Nephron (organoid): Measurements from ENCODE around the gene BRAF.
"Not testable (repeated sequence)": the region's sequence is repeated elsewhere in the genome, so short reads cannot be mapped to it uniquely, and the experiment has no call there.

Experiments used
- H3K27ac Mint-ChIP-seq, 3 experiments: 2 replicates each; pipeline ENCODE4 v1.8.0; 2020; ENCODE audit warnings: mixed read lengths in 3 of 3, mild to moderate bottlenecking in 2 of 3, moderate library complexity in 1 of 3
- H3K27me3 Mint-ChIP-seq: 2 replicates; pipeline ENCODE4 v1.8.0; 2021; ENCODE audit warnings: low read depth, mild to moderate bottlenecking, moderate library complexity, mixed read lengths
- H3K36me3 Mint-ChIP-seq: 2 replicates; pipeline ENCODE4 v1.8.0; 2020; ENCODE audit warnings: low read depth, mixed read lengths
- H3K4me1 Mint-ChIP-seq: 2 replicates; pipeline ENCODE4 v1.8.0; 2020; ENCODE audit warnings: mixed read lengths
- H3K4me3 Mint-ChIP-seq, 3 experiments: 2 replicates each; pipeline ENCODE4 v1.8.0; 2020; ENCODE audit warnings: mild to moderate bottlenecking in 3 of 3, mixed read lengths in 3 of 3, moderate library complexity in 2 of 3
- H3K9me3 Mint-ChIP-seq: 2 replicates; pipeline ENCODE4 v1.8.0; 2020; ENCODE audit warnings: mixed read lengths
- CTCF ChIP-seq, 3 experiments: fragments of 200-600 bp; sonication (generic); IDR thresholded peaks; one replicate each; pipeline ENCODE4 v1.5.0; 2021; ENCODE audit warnings: antibody characterized with exemption in 3 of 3; ENCODE audit not compliant: unreplicated experiment in 3 of 3

BRAF gene

GRCh38 chr7:140961117-140961516 is 36.4 kb upstream of the BRAF start:
- H3K36me3 Mint-ChIP-seq: no peaks in the 10 kb centered on the region
- H3K27ac Mint-ChIP-seq: no peak overlapping the region
- no peak overlapping the region for H3K4me3 Mint-ChIP-seq
- peaks cover 9% of the 10 kb centered on the region for H3K9me3 Mint-ChIP-seq
- TF ChIP-seq CTCF (IDR thresholded peaks at IDR 0.05; ENCODE audit: unreplicated experiment in 3 of 3): no peak
- no peaks in the 10 kb centered on the region for H3K4me1 Mint-ChIP-seq
- H3K27me3 Mint-ChIP-seq: no peaks in the 10 kb centered on the region

- not testable (repeated sequence) for H3K27me3 Mint-ChIP-seq, H3K36me3 Mint-ChIP-seq, H3K4me1 Mint-ChIP-seq, H3K4me3 Mint-ChIP-seq, H3K27ac Mint-ChIP-seq
- peaks cover 14% of the 10 kb centered on the region for H3K9me3 Mint-ChIP-seq
Observed at GRCh38 chr7:140956997-140957396, 32.3 kb upstream of the BRAF start.

GRCh38 chr7:140945940-140946339 is 21.2 kb upstream of the BRAF start:
- H3K36me3 Mint-ChIP-seq: no peaks in the 10 kb centered on the region
- no peak for TF ChIP-seq CTCF (IDR thresholded peaks at IDR 0.05; ENCODE audit: unreplicated experiment in 3 of 3)
- no peak overlapping the region for H3K4me3 Mint-ChIP-seq
- H3K4me1 Mint-ChIP-seq: no peaks in the 10 kb centered on the region
- H3K9me3 Mint-ChIP-seq: no peaks in the 10 kb centered on the region
- H3K27ac Mint-ChIP-seq: peak overlapping the region in 2 of 3 experiments; percentile 15
- H3K27me3 Mint-ChIP-seq: no peaks in the 10 kb centered on the region

- not testable (repeated sequence) for H3K36me3 Mint-ChIP-seq, H3K9me3 Mint-ChIP-seq, H3K27ac Mint-ChIP-seq, H3K4me1 Mint-ChIP-seq, H3K27me3 Mint-ChIP-seq, H3K4me3 Mint-ChIP-seq
Observed at GRCh38 chr7:140942242-140942641, 17.5 kb upstream of the BRAF start.

GRCh38 chr7:140940898-140941297 is 16.2 kb upstream of the BRAF start:
- H3K36me3 Mint-ChIP-seq: no peaks in the 10 kb centered on the region
- no peak for TF ChIP-seq CTCF (IDR thresholded peaks at IDR 0.05; ENCODE audit: unreplicated experiment in 3 of 3)
- no peaks in the 10 kb centered on the region for H3K9me3 Mint-ChIP-seq
- H3K4me3 Mint-ChIP-seq: no peak overlapping the region
- H3K27me3 Mint-ChIP-seq: peaks cover 8% of the 10 kb centered on the region
- H3K4me1 Mint-ChIP-seq: no peaks in the 10 kb centered on the region
- H3K27ac Mint-ChIP-seq: no peak overlapping the region

GRCh38 chr7:140937702-140938264 is 13.1 kb upstream of the BRAF start:
- Mint-ChIP-seq H3K9me3 (no peaks in the 10 kb centered on the region), H3K4me1 (no peaks in the 10 kb centered on the region), H3K4me3 (no peak overlapping the region), H3K36me3 (no peaks in the 10 kb centered on the region), H3K27ac (no peak overlapping the region), H3K27me3 (peaks cover 16% of the 10 kb centered on the region)
- TF ChIP-seq CTCF (IDR thresholded peaks at IDR 0.05; ENCODE audit: unreplicated experiment in 3 of 3): no peak

- Mint-ChIP-seq H3K9me3 (no peaks in the 10 kb centered on the region), H3K36me3 (no peaks in the 10 kb centered on the region), H3K27me3 (peaks cover 8% of the 10 kb centered on the region), H3K4me3 (peak overlapping the region in 2 of 3 experiments; percentile 32 to 55), H3K4me1 (no peaks in the 10 kb centered on the region), H3K27ac (peak overlapping the region in 1 of 3 experiments; percentile 41)
- TF ChIP-seq CTCF (IDR thresholded peaks at IDR 0.05; ENCODE audit: unreplicated experiment in 3 of 3): no peak
Observed at GRCh38 chr7:140928491-140929309, 4.0 kb upstream of the BRAF start.

- H3K36me3 Mint-ChIP-seq, H3K4me1 Mint-ChIP-seq, H3K27ac Mint-ChIP-seq, H3K9me3 Mint-ChIP-seq, H3K27me3 Mint-ChIP-seq: not testable (repeated sequence)
- H3K4me3 Mint-ChIP-seq: peak overlapping the region; percentile 32 to 55 (median 36)
Observed at GRCh38 chr7:140927945-140928344, 3.2 kb upstream of the BRAF start.
